ENCODE results near the gene HPD.
"Not testable (repeated sequence)": the region's sequence is repeated elsewhere in the genome, so short reads cannot be mapped to it uniquely, and the experiment has no call there.

Gene HPD

GRCh38 chr12:121857322-121858246, 1.1 kb downstream of the HPD start:
- no peak for TF ChIP-seq CTCF (IDR thresholded peaks at IDR 0.05; ENCODE audit: low read length)
- no peak for TF ChIP-seq EZH2phosphoT487 (IDR thresholded peaks at IDR 0.05; ENCODE audit: low read length)
- no peak for TF ChIP-seq EZH2 (optimal IDR thresholded peaks at IDR 0.05; ENCODE audit: low read depth, low read length)
- H3K9ac ChIP-seq (ENCODE audit: low read length) = no peak overlapping the region
- no peaks in the 10 kb centered on the region for H3F3A ChIP-seq (ENCODE audit: insufficient read depth, low read length)
- H2AFZ ChIP-seq (ENCODE audit: low read length) = no peak overlapping the region
- H3K4me1 ChIP-seq (ENCODE audit: low read length) = no peaks in the 10 kb centered on the region
- H4K20me1 ChIP-seq (ENCODE audit: insufficient read depth, low read length) = no peaks in the 10 kb centered on the region
- H3K4me2 ChIP-seq (ENCODE audit: low read depth, low read length) = no peak overlapping the region
- H3K79me2 ChIP-seq (ENCODE audit: low read length) = no peaks in the 10 kb centered on the region
- H3K36me3 ChIP-seq (replicated peaks; ENCODE audit: insufficient read depth, low read length) = no peaks in the 10 kb centered on the region
- no peak overlapping the region for H3K27ac ChIP-seq (ENCODE audit: low read length)
- H3K9me3 ChIP-seq (replicated peaks; ENCODE audit: insufficient read depth, low read length) = no peaks in the 10 kb centered on the region
- H3K4me3 ChIP-seq (ENCODE audit: low read length) = no peak overlapping the region
- H3K9me2 ChIP-seq (replicated peaks; ENCODE audit: insufficient read depth, low read length) = no peaks in the 10 kb centered on the region
- DNase-seq = no peak
- H3K27me3 ChIP-seq (replicated peaks; ENCODE audit: insufficient read depth, low read length) = no peaks in the 10 kb centered on the region

GRCh38 chr12:121852392-121852791, 6.3 kb downstream of the HPD start:
- H3K27ac ChIP-seq (ENCODE audit: low read length); H3K9me3 ChIP-seq (replicated peaks; ENCODE audit: insufficient read depth, low read length); H3F3A ChIP-seq (ENCODE audit: insufficient read depth, low read length): not testable (repeated sequence)

GRCh38 chr12:121849665-121850064, 9.0 kb downstream of the HPD start:
- H3F3A ChIP-seq (ENCODE audit: insufficient read depth, low read length) = no peaks in the 10 kb centered on the region
- H3K4me2 ChIP-seq (ENCODE audit: low read depth, low read length) = no peak overlapping the region
- no peaks in the 10 kb centered on the region for H3K4me1 ChIP-seq (ENCODE audit: low read length)

More at GRCh38 chr12:121852392-121852791, 6.3 kb downstream of the HPD start:
- H3K4me2 ChIP-seq (ENCODE audit: low read depth, low read length); H3K4me1 ChIP-seq (ENCODE audit: low read length); H3K9ac ChIP-seq (ENCODE audit: low read length); H4K20me1 ChIP-seq (ENCODE audit: insufficient read depth, low read length); H3K4me3 ChIP-seq (ENCODE audit: low read length); H3K27me3 ChIP-seq (replicated peaks; ENCODE audit: insufficient read depth, low read length); H3K9me2 ChIP-seq (replicated peaks; ENCODE audit: insufficient read depth, low read length); DNase-seq; H3K79me2 ChIP-seq (ENCODE audit: low read length); H3K36me3 ChIP-seq (replicated peaks; ENCODE audit: insufficient read depth, low read length); H2AFZ ChIP-seq (ENCODE audit: low read length): not testable (repeated sequence)

More at GRCh38 chr12:121849665-121850064, 9.0 kb downstream of the HPD start:
- H3K27ac ChIP-seq (ENCODE audit: low read length) = no peak overlapping the region
- no peak overlapping the region for H3K9ac ChIP-seq (ENCODE audit: low read length)
- no peak overlapping the region for H2AFZ ChIP-seq (ENCODE audit: low read length)
- DNase-seq = no peak
- H3K4me3 ChIP-seq (ENCODE audit: low read length) = no peak overlapping the region
- H3K79me2 ChIP-seq (ENCODE audit: low read length) = no peaks in the 10 kb centered on the region
- no peaks in the 10 kb centered on the region for H3K36me3 ChIP-seq (replicated peaks; ENCODE audit: insufficient read depth, low read length)
- H3K27me3 ChIP-seq (replicated peaks; ENCODE audit: insufficient read depth, low read length) = no peaks in the 10 kb centered on the region
- no peaks in the 10 kb centered on the region for H4K20me1 ChIP-seq (ENCODE audit: insufficient read depth, low read length)
- TF ChIP-seq CTCF (IDR thresholded peaks at IDR 0.05; ENCODE audit: low read length) = no peak
- no peak for TF ChIP-seq EZH2 (optimal IDR thresholded peaks at IDR 0.05; ENCODE audit: low read depth, low read length)
- TF ChIP-seq EZH2phosphoT487 (IDR thresholded peaks at IDR 0.05; ENCODE audit: low read length) = no peak
- H3K9me2 ChIP-seq (replicated peaks; ENCODE audit: insufficient read depth, low read length) = no peaks in the 10 kb centered on the region
- no peaks in the 10 kb centered on the region for H3K9me3 ChIP-seq (replicated peaks; ENCODE audit: insufficient read depth, low read length)
